ENCODE measurements around the gene LRRC70. TPM values are rescaled to one million over a fixed set of nuclear protein-coding genes. Genes with fewer than 3 reads are reported as not detected.

Gene LRRC70
- total RNA-seq, 2 donors from 2014 or later, result 0.86 to 1.5 TPM

DNA sequence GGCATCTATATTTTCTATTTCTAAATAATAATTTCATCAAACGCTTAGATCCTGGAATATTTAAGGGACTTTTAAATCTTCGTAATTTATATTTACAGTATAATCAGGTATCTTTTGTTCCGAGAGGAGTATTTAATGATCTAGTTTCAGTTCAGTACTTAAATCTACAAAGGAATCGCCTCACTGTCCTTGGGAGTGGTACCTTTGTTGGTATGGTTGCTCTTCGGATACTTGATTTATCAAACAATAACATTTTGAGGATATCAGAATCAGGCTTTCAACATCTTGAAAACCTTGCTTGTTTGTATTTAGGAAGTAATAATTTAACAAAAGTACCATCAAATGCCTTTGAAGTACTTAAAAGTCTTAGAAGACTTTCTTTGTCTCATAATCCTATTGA is 1.1 kb downstream of the LRRC70 start:
- ATAC-seq (replicated peaks in 1 of 2), result no peak
- Mint-ChIP-seq H3K4me3 (no peak overlapping the region), H3K36me3 (ENCODE audit: insufficient read depth in 2 of 2) (peaks cover 1 to 2% of the 10 kb centered on the region in 2 donors), H3K9me3 (no peaks in the 10 kb centered on the region), H3K27me3 (ENCODE audit: low read depth) (no peaks in the 10 kb centered on the region), H3K27ac (no peak overlapping the region), H3K4me1 (ENCODE audit: low read depth) (peaks cover 45% of the 10 kb centered on the region)
- no peak for DNase-seq

DNA sequence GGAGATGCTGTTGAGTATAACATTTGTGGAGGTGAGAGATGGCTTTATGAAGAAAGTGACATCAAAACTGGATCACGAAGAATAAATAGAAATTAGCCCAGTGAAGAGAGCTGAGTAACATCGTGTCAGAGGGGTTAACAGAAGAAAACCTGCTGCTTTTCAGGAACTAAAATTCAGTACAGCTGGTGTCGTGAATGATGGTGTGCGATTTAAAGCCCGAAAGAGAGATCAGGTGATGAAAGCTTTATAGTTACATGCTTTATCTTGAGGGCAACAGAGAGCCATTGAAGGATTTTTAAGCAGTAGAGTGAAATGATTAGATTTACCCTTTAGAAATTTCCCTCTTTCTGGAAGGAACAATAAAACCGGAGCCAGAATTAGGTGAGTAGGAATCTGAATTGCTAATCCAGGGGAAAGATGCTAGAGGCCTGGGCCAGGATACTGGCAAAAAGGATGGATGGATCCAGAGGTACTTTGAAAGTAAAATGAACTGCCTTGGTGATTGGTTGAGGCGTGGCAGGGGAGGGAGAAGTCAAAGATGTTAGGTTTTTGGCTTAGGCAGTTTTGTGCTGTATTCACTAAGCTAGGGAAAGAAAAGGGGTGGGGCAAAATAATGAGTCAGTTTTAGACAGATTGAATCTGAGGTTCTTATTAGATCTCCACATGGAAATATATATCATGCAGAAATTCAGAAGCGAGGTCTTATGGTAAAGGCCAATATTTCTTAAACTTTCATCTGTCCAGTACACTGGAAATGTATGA is 3.4 kb downstream of the LRRC70 start:
- Mint-ChIP-seq H3K4me3 (peak overlapping the region in 1 of 2 donors; percentile 5), H3K4me1 (ENCODE audit: low read depth) (peaks cover 43% of the 10 kb centered on the region), H3K36me3 (ENCODE audit: insufficient read depth in 2 of 2) (peaks cover 1 to 2% of the 10 kb centered on the region in 2 donors), H3K27ac (no peak overlapping the region), H3K9me3 (no peaks in the 10 kb centered on the region), H3K27me3 (ENCODE audit: low read depth) (no peaks in the 10 kb centered on the region)
- ATAC-seq (replicated peaks in 1 of 2), result no peak
- no peak for DNase-seq

DNA sequence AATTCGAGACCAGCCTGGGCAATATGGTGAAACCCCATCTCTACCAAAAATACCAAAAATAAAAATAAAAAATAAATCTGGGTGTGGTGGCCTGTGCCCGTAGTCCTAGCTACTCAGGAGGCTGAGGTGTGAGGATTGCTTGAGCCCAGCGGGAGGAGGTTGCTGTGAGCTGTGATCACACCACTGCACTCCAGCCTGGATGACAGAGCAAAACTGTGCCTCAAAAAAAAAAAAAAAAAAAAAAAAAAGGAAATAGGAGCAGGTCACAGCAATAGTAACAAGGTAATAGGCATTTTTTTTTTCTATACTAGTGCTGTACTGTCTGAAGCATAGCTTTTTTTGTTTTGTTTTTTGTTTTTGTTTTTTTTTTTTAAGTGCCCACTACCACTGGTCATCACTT is 5.8 kb downstream of the LRRC70 start:
- Mint-ChIP-seq H3K27me3 (ENCODE audit: low read depth) (no peaks in the 10 kb centered on the region), H3K4me3 (no peak overlapping the region), H3K4me1 (ENCODE audit: low read depth) (peaks cover 27% of the 10 kb centered on the region), H3K27ac (no peak overlapping the region), H3K9me3 (no peaks in the 10 kb centered on the region), H3K36me3 (ENCODE audit: insufficient read depth in 2 of 2) (peaks cover 2% of the 10 kb centered on the region in 2 donors)
- no peak for DNase-seq
- no peak for ATAC-seq (replicated peaks in 1 of 2)

DNA sequence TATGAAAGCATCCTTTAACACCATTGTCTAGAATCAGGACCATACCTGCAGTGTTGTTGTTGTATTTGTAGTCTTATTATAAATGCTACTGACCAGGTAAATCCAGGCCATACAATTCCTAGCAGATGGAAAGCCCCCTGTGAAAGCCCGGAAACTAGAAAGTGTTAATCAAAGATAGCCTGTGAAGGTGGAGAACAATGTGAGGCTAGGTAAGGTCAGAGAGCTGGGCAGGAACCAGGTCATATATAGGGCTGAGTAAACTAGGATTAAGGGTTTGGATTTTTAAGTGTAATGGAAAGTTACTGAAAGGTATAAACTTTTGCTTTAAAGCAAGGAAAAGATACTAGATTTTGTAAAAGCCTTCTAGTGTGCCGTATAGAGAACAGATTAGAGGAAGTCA is 6.7 kb downstream of the LRRC70 start:
- DNase-seq, result no peak
- H3K27me3 Mint-ChIP-seq (ENCODE audit: low read depth), result no peaks in the 10 kb centered on the region
- H3K27ac Mint-ChIP-seq, result no peak overlapping the region
- no peak overlapping the region for H3K4me3 Mint-ChIP-seq
- peaks cover 27% of the 10 kb centered on the region for H3K4me1 Mint-ChIP-seq (ENCODE audit: low read depth)
- peaks cover 2% of the 10 kb centered on the region in 2 donors for H3K36me3 Mint-ChIP-seq (ENCODE audit: insufficient read depth in 2 of 2)
- ATAC-seq (replicated peaks in 1 of 2), result no peak
- no peaks in the 10 kb centered on the region for H3K9me3 Mint-ChIP-seq

DNA sequence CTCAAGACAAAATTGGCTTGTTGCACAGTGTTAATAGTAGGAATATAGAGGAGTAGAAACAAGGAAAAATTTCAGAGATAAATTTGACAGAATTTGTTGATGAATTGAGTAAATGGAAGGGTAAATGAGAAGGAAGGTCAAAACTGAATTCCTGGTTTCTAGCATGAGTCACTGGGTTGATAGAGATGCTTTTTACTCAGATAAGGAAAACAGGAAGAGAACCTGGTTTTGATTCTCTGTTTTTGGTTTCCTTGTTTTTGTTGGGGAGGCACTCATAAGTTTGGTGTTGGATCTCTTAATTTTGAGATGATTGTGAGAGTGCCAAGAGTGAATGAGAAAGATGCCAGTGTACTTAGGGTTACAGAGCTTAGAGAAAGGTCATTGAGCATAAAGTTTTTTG is 7.1 kb downstream of the LRRC70 start:
- Mint-ChIP-seq H3K4me1 (ENCODE audit: low read depth) (peaks cover 27% of the 10 kb centered on the region), H3K36me3 (ENCODE audit: insufficient read depth in 2 of 2) (peaks cover 2% of the 10 kb centered on the region in 2 donors), H3K27me3 (ENCODE audit: low read depth) (no peaks in the 10 kb centered on the region), H3K9me3 (no peaks in the 10 kb centered on the region), H3K27ac (no peak overlapping the region), H3K4me3 (no peak overlapping the region)
- no peak for DNase-seq
- ATAC-seq (replicated peaks in 1 of 2), result no peak

DNA sequence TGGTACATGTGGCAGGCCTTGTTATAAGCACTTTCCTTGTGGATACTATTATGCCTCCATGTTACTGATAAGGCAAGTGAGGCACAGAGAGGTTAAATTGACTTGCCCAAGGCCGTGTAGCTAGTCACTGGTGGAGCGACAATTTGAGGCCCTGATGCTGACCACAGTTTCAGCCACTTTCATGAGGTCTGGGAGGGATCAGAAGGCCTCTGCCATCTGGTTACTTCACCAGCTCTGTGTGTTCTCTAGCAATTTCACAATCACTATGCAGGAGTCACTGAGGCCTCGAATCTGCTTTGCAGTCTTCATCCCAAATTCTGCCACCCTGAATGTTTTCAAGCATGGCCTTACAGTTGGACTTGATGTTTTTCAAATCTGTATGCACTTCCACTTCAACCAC is 9.1 kb downstream of the LRRC70 start:
- no peaks in the 10 kb centered on the region for H3K9me3 Mint-ChIP-seq
- no peak overlapping the region for H3K27ac Mint-ChIP-seq
- H3K4me1 Mint-ChIP-seq (ENCODE audit: low read depth), result peaks cover 15% of the 10 kb centered on the region
- peak; percentile 15 to 54 for ATAC-seq (replicated peaks in 1 of 2)
- H3K36me3 Mint-ChIP-seq (ENCODE audit: insufficient read depth in 2 of 2), result peaks cover 2 to 10% of the 10 kb centered on the region in 2 donors
- H3K4me3 Mint-ChIP-seq, result no peak overlapping the region
- DNase-seq, result peak in 1 of 2 donors; percentile 6
- H3K27me3 Mint-ChIP-seq (ENCODE audit: low read depth), result no peaks in the 10 kb centered on the region

DNA sequence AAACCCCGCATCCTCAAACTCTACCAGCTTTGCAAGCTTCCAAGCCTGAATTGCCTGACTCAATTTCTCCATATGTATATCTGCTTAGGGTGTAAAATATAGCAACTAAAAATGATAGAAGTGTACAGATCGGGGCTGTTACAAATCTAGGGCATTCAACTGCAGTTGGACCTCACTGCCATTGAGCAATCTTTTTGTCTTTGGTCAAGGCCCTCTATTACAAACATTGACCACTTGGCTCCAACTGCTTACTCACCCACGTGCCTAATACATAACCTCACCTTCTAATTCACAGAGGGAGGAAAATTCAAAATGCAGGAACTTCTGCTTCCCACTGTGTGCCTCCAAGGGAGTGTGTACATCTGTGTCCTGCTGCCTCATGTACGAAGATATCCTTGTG is 10.0 kb downstream of the LRRC70 start:
- H3K9me3 Mint-ChIP-seq, result peaks cover 0 to 1% of the 10 kb centered on the region in 2 donors
- H3K36me3 Mint-ChIP-seq (ENCODE audit: insufficient read depth in 2 of 2), result peaks cover 4 to 16% of the 10 kb centered on the region in 2 donors
- no peak for ATAC-seq (replicated peaks in 1 of 2)
- peaks cover 15% of the 10 kb centered on the region for H3K4me1 Mint-ChIP-seq (ENCODE audit: low read depth)
- no peak for DNase-seq
- H3K27ac Mint-ChIP-seq, result no peak overlapping the region
- no peak overlapping the region for H3K4me3 Mint-ChIP-seq
- no peaks in the 10 kb centered on the region for H3K27me3 Mint-ChIP-seq (ENCODE audit: low read depth)

DNA sequence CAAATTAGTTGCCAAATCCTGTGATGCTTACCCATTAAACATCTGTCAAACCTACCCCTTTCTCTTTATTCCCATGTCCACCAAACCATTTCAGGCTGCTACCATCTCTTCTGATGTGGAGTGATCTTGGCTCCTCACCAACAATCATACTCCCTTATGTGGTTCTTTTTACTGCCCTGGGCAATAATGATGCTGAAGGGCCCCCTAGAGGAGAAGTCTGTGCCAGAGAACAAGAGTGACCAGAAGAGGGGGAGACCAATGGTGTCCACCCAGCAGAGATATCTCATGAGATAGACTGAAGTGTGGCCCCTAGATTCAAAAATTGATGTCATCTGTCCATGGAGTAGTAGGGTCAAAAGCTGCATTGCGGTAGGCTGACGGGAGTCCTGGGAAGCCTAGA is 10.9 kb downstream of the LRRC70 start:
- no peak overlapping the region for H3K4me3 Mint-ChIP-seq
- peaks cover 15% of the 10 kb centered on the region for H3K4me1 Mint-ChIP-seq (ENCODE audit: low read depth)
- H3K9me3 Mint-ChIP-seq, result peaks cover 0 to 1% of the 10 kb centered on the region in 2 donors
- ATAC-seq (replicated peaks in 1 of 2) (no peak), DNase-seq (no peak)
- H3K27me3 Mint-ChIP-seq (ENCODE audit: low read depth), result no peaks in the 10 kb centered on the region
- H3K36me3 Mint-ChIP-seq (ENCODE audit: insufficient read depth in 2 of 2), result peaks cover 4 to 16% of the 10 kb centered on the region in 2 donors
- H3K27ac Mint-ChIP-seq, result no peak overlapping the region

DNA sequence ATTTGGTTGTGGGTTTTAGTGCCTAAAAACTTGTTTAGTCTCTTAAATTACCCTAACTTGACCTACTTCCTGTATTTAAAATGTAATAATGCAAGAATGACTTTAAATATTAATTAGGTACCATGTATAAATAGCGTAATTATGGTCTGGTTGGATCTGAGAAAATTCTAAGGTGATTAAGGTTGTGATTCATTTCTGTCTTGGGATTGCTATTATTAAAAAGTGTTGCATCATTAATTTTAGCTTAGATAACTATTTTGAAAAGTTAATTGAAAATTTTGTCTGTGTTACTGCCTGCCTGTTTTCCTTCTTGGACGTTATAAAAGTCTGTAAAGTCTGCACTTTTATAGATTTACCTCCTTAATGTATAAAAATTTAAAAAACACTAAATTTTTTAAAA is 11.8 kb downstream of the LRRC70 start:
- Mint-ChIP-seq H3K27ac (no peak overlapping the region), H3K4me3 (no peak overlapping the region), H3K4me1 (ENCODE audit: low read depth) (peaks cover 11% of the 10 kb centered on the region), H3K27me3 (ENCODE audit: low read depth) (no peaks in the 10 kb centered on the region), H3K36me3 (ENCODE audit: insufficient read depth in 2 of 2) (peaks cover 4 to 16% of the 10 kb centered on the region in 2 donors), H3K9me3 (peaks cover 0 to 1% of the 10 kb centered on the region in 2 donors)
- DNase-seq (no peak), ATAC-seq (replicated peaks in 1 of 2) (no peak)

DNA sequence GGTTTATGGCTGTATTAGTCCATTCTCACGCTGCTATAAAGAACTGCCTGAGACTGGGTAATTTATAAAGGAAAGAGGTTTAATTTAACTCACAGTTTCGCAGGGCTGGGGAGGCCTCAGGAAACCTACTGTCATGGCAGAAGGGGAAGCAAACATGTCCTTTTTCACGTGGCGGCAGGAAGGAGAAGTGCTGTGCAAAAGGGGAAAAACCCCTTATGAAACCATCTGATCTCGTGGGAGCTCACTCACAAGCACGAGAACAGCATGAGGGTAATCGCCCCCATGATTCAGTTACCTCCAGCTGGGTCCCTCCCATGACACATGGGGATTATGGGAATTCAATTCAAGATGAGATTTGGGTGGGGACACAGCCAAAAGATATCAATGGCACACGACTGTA is 13.9 kb downstream of the LRRC70 start:
- no peak overlapping the region for H3K4me3 Mint-ChIP-seq
- peaks cover 6% of the 10 kb centered on the region for H3K4me1 Mint-ChIP-seq (ENCODE audit: low read depth)
- DNase-seq (no peak), ATAC-seq (replicated peaks in 1 of 2) (no peak)
- peaks cover 4 to 18% of the 10 kb centered on the region in 2 donors for H3K36me3 Mint-ChIP-seq (ENCODE audit: insufficient read depth in 2 of 2)
- H3K27ac Mint-ChIP-seq, result no peak overlapping the region
- H3K9me3 Mint-ChIP-seq, result peaks cover 0 to 1% of the 10 kb centered on the region in 2 donors
- H3K27me3 Mint-ChIP-seq (ENCODE audit: low read depth), result no peaks in the 10 kb centered on the region

DNA sequence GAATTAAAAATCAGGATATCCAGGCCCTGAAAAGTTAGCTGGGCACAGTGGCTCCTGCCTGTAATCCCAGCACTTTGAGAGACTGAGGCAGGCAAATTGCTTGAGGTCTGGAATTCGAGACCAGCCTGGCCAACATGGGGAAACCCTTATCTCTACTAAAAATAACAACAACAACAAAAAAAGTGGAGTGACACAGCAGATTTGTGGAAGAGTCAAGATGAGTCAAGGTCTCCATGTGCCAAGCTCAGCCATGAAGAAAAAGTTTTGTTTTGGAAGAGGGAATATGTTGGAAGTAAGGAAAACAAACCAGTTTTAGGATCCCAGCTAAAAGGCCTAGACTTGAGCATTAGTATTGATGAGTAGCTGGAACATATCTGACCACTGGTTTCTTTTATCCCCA is 14.7 kb downstream of the LRRC70 start:
- no peak for DNase-seq
- H3K4me3 Mint-ChIP-seq, result no peak overlapping the region
- peaks cover 4 to 18% of the 10 kb centered on the region in 2 donors for H3K36me3 Mint-ChIP-seq (ENCODE audit: insufficient read depth in 2 of 2)
- ATAC-seq (replicated peaks in 1 of 2), result no peak
- peaks cover 6% of the 10 kb centered on the region for H3K4me1 Mint-ChIP-seq (ENCODE audit: low read depth)
- H3K27ac Mint-ChIP-seq, result no peak overlapping the region
- no peaks in the 10 kb centered on the region for H3K27me3 Mint-ChIP-seq (ENCODE audit: low read depth)
- peaks cover 0 to 1% of the 10 kb centered on the region in 2 donors for H3K9me3 Mint-ChIP-seq

DNA sequence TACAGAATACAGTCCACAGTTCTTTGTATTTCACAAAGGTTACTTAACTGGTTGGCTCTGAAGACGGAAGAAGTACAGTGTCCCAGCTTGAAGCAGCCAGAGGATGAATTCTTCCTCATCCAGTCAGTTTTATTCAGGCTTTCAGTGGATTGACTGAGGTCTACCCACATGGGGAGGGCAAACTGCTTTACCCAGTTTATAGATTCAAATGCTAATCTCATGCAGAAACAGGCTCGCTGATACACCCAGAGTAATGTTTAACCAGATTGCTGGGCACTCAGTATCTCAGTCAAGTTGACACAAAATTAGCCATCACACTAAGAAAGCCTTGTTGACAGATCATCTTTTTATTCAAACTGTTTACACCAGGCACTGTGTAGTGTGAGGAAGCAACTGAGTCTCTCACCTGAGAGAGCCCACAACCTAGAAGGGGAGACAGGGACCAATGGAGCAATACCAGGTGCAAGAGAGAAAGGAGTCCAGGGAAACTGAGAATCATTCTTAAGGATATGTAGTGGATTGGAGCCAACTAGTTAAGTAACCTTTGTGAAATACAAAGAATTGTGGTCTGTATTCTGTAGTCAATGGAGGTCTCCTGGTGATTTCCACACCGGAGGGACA is 15.9 kb downstream of the LRRC70 start:
- ATAC-seq (replicated peaks in 1 of 2) (no peak), DNase-seq (no peak)
- H3K4me1 Mint-ChIP-seq (ENCODE audit: low read depth), result peaks cover 6% of the 10 kb centered on the region
- no peak overlapping the region for H3K27ac Mint-ChIP-seq
- peaks cover 0 to 1% of the 10 kb centered on the region in 2 donors for H3K9me3 Mint-ChIP-seq
- no peaks in the 10 kb centered on the region for H3K27me3 Mint-ChIP-seq (ENCODE audit: low read depth)
- no peak overlapping the region for H3K4me3 Mint-ChIP-seq
- peaks cover 2 to 20% of the 10 kb centered on the region in 2 donors for H3K36me3 Mint-ChIP-seq (ENCODE audit: insufficient read depth in 2 of 2)

DNA sequence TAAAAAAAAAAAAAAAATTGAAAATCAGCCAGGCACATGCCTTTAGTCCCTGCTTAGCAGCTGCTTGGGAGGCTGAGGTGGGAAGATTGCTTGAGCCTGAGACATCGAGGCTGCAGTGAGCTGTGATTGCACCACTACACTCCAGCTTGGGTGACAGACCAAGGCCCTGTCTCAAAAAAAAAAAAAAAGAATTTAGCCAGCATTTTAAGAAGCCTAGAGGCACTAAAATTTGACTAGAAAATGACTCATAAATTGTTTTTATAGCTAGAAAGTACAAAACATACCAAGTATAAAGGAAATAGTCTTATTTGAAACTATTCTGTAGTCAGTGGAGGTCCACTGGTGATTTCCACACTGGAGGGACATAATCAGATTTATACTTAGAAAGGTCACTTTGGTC is 17.5 kb downstream of the LRRC70 start:
- Mint-ChIP-seq H3K4me3 (no peak overlapping the region), H3K27me3 (ENCODE audit: low read depth) (no peaks in the 10 kb centered on the region), H3K4me1 (ENCODE audit: low read depth) (peaks cover 6% of the 10 kb centered on the region), H3K36me3 (ENCODE audit: insufficient read depth in 2 of 2) (peaks cover 2 to 21% of the 10 kb centered on the region in 2 donors), H3K9me3 (peaks cover 0 to 1% of the 10 kb centered on the region in 2 donors), H3K27ac (no peak overlapping the region)
- DNase-seq (no peak), ATAC-seq (replicated peaks in 1 of 2) (no peak)

All from activated T-cell treated with anti-CD3 and anti-CD28 coated beads, Interleukin-2, amount 50 U/mL, for 72 hours (primary cell).